ENCODE results near the gene MOSPD2.

MOSPD2 gene

DNA sequence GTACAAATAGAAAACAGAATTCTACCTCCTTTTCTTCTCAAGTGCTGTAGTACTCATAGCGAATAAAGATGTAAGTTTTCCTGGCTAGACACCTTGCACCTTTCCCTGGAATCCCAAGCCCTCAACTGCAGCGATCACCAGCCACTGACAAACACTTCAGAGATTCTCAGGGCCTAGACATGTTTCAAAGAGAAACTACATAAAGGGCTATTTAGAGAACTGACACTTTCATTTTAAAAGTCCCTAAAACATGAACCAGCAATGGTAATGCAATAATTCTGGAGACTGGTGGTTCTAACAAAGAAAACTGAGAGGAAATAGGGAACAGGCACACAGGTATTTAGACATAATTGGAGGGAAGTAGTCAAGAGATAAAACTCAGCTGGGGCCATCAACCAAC, 36.1 kb upstream of the MOSPD2 start (continued):
- no peak for TF ChIP-seq ZNF677 (tag by site-specific recombination; IDR thresholded peaks at IDR 0.05)
- no peak for TF ChIP-seq ZNF501 (tag by site-specific recombination; IDR thresholded peaks at IDR 0.05)
- TF ChIP-seq, protein P1, sequence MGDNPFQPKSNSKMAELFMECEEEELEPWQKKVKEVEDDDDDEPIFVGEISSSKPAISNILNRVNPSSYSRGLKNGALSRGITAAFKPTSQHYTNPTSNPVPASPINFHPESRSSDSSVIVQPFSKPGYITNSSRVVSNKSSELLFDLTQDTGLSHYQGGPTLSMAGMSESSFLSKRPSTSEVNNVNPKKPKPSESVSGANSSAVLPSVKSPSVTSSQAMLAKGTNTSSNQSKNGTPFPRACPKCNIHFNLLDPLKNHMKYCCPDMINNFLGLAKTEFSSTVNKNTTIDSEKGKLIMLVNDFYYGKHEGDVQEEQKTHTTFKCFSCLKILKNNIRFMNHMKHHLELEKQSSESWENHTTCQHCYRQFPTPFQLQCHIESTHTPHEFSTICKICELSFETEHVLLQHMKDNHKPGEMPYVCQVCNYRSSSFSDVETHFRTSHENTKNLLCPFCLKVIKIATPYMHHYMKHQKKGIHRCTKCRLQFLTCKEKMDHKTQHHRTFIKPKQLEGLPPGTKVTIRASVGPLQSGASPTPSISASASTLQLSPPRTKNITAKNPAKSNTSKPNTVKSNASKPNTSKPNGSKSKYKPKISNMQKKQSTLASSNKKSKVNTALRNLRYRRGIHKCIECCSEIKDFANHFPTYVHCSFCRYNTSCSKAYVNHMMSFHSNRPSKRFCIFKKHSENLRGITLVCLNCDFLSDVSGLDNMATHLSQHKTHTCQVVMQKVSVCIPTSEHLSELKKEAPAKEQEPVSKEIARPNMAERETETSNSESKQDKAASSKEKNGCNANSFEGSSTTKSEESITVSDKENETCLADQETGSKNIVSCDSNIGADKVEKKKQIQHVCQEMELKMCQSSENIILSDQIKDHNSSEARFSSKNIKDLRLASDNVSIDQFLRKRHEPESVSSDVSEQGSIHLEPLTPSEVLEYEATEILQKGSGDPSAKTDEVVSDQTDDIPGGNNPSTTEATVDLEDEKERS (tag by site-specific recombination; IDR thresholded peaks at IDR 0.05), result no peak
- TF ChIP-seq ZNF701 (tag by site-specific recombination; IDR thresholded peaks at IDR 0.05), result no peak
- no peak for TF ChIP-seq ZNF24 (tag by site-specific recombination; IDR thresholded peaks at IDR 0.05)
- no peak for TF ChIP-seq SP7 (tag by site-specific recombination; IDR thresholded peaks at IDR 0.05)
- TF ChIP-seq ZFP3 (tag by site-specific recombination; IDR thresholded peaks at IDR 0.05; ENCODE audit: low read depth), result no peak
- no peak for TF ChIP-seq ZSCAN23 (tag by site-specific recombination; IDR thresholded peaks at IDR 0.05)
- TF ChIP-seq, protein P2, sequence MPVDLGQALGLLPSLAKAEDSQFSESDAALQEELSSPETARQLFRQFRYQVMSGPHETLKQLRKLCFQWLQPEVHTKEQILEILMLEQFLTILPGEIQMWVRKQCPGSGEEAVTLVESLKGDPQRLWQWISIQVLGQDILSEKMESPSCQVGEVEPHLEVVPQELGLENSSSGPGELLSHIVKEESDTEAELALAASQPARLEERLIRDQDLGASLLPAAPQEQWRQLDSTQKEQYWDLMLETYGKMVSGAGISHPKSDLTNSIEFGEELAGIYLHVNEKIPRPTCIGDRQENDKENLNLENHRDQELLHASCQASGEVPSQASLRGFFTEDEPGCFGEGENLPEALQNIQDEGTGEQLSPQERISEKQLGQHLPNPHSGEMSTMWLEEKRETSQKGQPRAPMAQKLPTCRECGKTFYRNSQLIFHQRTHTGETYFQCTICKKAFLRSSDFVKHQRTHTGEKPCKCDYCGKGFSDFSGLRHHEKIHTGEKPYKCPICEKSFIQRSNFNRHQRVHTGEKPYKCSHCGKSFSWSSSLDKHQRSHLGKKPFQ (tag by site-specific recombination; IDR thresholded peaks at IDR 0.05), result no peak
- no peak for TF ChIP-seq HOXA7 (CRISPR knock-in tag; IDR thresholded peaks at IDR 0.05; ENCODE audit: borderline replicate concordance)

DNA sequence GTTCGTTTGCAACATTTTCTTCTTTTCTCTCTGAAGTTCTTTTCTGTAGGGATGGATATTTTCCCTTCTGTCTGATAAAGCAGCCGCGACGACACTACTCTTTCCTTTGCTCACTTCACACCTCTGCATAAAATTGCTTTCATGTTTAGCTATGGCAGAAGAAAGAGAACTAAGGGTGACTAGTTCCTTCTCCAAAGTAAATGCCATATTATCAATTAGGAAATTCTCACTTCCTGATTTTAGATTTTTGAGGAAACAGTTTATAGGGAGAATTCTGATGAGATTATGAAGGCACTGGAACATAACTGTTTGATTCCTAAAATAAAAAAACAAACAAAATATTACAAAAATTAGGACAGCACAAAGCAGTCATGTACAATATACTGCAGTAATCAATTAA, 29.6 kb upstream of the MOSPD2 start:
- Histone ChIP-seq H3K9me3 (ENCODE audit: control insufficient read depth, insufficient read depth, low read depth, low read length) (no peaks in the 10 kb centered on the region; the same call in 1 of the 2 replicates), H3K4me1 (ENCODE audit: control insufficient read depth, insufficient read depth, low read length) (no peaks in the 10 kb centered on the region), H3K27ac (ENCODE audit: extremely low read depth, low read depth, low read length) (no peak overlapping the region), H3K4me3 (ENCODE audit: low read depth, low read length) (no peak overlapping the region), H3K36me3 (ENCODE audit: control insufficient read depth in 2 of 2, insufficient read depth in 1 of 2, low read length in 2 of 2) (peaks cover 18 to 38% of the 10 kb centered on the region in 2 experiments)
- ChIA-PET CTCF (interaction anchor here (1.0 kb wide), 1 partner anchor 300 kb away, joined by 5 read pairs; no protein-coding TSS in a partner anchor), POLR2A (no interaction called here)
- TF ChIP-seq ZNF146 (tag by site-specific recombination; IDR thresholded peaks at IDR 0.05), result no peak
- TF ChIP-seq ZNF701 (tag by site-specific recombination; IDR thresholded peaks at IDR 0.05), result no peak
- no peak for TF ChIP-seq SCRT1 (tag by site-specific recombination; IDR thresholded peaks at IDR 0.05; ENCODE audit: borderline replicate concordance)
- TF ChIP-seq HOXC10 (CRISPR knock-in tag; IDR thresholded peaks at IDR 0.05), result no peak
- TF ChIP-seq, protein P3, sequence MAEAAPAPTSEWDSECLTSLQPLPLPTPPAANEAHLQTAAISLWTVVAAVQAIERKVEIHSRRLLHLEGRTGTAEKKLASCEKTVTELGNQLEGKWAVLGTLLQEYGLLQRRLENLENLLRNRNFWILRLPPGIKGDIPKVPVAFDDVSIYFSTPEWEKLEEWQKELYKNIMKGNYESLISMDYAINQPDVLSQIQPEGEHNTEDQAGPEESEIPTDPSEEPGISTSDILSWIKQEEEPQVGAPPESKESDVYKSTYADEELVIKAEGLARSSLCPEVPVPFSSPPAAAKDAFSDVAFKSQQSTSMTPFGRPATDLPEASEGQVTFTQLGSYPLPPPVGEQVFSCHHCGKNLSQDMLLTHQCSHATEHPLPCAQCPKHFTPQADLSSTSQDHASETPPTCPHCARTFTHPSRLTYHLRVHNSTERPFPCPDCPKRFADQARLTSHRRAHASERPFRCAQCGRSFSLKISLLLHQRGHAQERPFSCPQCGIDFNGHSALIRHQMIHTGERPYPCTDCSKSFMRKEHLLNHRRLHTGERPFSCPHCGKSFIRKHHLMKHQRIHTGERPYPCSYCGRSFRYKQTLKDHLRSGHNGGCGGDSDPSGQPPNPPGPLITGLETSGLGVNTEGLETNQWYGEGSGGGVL (tag by site-specific recombination; IDR thresholded peaks at IDR 0.05), result no peak
- no peak for TF ChIP-seq ZSCAN16 (tag by site-specific recombination; IDR thresholded peaks at IDR 0.05)
- TF ChIP-seq, protein P4, sequence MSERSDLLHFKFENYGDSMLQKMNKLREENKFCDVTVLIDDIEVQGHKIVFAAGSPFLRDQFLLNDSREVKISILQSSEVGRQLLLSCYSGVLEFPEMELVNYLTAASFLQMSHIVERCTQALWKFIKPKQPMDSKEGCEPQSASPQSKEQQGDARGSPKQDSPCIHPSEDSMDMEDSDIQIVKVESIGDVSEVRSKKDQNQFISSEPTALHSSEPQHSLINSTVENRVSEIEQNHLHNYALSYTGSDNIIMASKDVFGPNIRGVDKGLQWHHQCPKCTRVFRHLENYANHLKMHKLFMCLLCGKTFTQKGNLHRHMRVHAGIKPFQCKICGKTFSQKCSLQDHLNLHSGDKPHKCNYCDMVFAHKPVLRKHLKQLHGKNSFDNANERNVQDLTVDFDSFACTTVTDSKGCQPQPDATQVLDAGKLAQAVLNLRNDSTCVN (tag by site-specific recombination; optimal IDR thresholded peaks at IDR 0.05), result no peak
- no peak for TF ChIP-seq ZSCAN23 (tag by site-specific recombination; IDR thresholded peaks at IDR 0.05)
- no peak for TF ChIP-seq RBAK (tag by site-specific recombination; IDR thresholded peaks at IDR 0.05)
- TF ChIP-seq ZNF112 (tag by site-specific recombination; IDR thresholded peaks at IDR 0.05), result no peak
- no peak for TF ChIP-seq ZBTB1 (tag by site-specific recombination; IDR thresholded peaks at IDR 0.05)
- TF ChIP-seq, protein P5, sequence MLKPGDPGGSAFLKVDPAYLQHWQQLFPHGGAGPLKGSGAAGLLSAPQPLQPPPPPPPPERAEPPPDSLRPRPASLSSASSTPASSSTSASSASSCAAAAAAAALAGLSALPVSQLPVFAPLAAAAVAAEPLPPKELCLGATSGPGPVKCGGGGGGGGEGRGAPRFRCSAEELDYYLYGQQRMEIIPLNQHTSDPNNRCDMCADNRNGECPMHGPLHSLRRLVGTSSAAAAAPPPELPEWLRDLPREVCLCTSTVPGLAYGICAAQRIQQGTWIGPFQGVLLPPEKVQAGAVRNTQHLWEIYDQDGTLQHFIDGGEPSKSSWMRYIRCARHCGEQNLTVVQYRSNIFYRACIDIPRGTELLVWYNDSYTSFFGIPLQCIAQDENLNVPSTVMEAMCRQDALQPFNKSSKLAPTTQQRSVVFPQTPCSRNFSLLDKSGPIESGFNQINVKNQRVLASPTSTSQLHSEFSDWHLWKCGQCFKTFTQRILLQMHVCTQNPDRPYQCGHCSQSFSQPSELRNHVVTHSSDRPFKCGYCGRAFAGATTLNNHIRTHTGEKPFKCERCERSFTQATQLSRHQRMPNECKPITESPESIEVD (tag by site-specific recombination; IDR thresholded peaks at IDR 0.05), result no peak
- no peak for TF ChIP-seq ZNF37A (tag by site-specific recombination; IDR thresholded peaks at IDR 0.05)
- no peak for TF ChIP-seq ZIC2 (tag by site-specific recombination; IDR thresholded peaks at IDR 0.05)
- TF ChIP-seq, protein P6, sequence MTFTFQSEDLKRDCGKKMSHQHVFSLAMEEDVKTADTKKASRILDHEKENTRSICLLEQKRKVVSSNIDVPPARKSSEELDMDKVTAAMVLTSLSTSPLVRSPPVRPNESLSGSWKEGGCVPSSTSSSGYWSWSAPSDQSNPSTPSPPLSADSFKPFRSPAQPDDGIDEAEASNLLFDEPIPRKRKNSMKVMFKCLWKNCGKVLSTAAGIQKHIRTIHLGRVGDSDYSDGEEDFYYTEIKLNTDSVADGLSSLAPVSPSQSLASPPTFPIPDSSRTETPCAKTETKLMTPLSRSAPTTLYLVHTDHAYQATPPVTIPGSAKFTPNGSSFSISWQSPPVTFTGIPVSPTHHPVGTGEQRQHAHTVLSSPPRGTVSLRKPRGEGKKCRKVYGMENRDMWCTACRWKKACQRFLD (tag by site-specific recombination; IDR thresholded peaks at IDR 0.05), result no peak
- TF ChIP-seq ZNF16 (tag by site-specific recombination; IDR thresholded peaks at IDR 0.05; ENCODE audit: low read depth), result no peak

Measured in HEK293 (cell line).